HG03095 (cell line): ENCODE results near the gene SAA1.
A peak's percentile ranks its signal among the peaks of the same experiment; 100 is the strongest.
"Not testable (repeated sequence)": the region's sequence is repeated elsewhere in the genome, so short reads cannot be mapped to it uniquely, and the experiment has no call there.

Source experiments
- ATAC-seq: cut with Tn5 transposase; IDR thresholded peaks from one replicate; pipeline ENCODE4 v1.9.1; 2021; ENCODE audit warnings: moderate library complexity; ENCODE audit not compliant: unreplicated experiment

Gene SAA1

DNA sequence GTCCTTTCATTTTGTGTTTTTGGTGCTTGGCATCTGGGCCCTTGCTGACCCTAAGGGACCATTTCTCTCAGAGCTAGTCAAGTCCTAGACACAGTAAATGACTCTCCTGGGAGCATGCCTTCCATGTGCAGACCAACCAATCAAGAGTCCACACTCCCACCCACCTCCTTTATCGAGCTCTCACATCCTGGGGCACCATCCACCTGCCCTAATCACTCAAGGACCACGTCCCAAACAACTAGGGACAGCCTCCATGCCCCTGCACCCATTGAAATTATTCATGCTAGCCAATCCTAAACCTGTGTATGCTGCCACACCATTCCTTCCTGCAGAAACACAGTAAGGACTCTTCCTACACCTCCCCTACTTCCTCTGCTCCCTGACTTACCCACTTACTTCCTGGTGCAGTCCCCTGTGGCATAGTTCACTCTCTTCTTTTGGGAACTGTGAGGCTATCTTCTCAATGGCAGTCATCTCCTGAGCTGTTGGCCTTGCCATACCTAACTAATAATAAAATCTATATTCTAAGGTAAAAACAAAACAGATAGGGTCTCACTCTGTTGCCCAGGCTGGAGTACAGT is 11.2 kb upstream of the SAA1 start:
- no peak for ATAC-seq

DNA sequence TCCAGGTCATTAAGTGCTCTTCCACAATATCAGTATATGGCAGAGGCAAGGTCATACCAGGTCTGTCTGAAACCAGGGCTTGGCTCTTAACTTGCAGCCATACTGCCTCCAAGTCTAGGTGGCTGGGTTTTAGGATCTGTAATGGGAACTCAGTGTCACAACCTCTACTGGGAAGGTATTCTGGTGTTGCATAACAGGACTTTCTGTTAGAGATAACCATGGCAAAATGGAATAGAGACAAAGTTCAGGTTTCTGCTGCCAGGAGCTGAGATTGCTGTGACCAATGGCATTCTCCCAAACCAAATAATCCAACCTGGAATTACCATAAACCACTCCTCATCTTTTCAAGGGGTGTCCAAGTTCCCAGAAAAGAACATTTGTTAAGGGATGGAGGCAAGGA is 6.8 kb upstream of the SAA1 start:
- ATAC-seq: no peak

DNA sequence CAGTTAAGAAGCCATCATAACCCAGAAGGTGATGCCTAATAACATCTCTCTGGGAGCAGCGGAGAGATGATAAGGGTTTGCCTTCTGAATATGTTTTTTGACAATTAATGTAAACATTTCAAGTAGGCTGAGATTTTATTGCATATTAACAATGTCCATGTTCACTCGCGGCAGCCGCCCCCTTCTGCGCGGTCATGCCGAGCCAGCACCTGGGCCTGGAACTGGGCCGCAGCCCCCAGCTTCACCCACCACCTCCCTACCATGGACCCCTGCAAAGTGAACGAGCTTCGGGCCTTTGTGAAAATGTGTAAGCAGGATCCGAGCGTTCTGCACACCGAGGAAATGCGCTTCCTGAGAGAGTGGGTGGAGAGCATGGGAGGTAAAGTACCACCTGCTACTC is 4.3 kb upstream of the SAA1 start:
- no peak for ATAC-seq

- not testable (repeated sequence) for ATAC-seq
These were observed 3.2 kb upstream of the SAA1 start for GRCh38 chr11:18262681-18263350.

DNA sequence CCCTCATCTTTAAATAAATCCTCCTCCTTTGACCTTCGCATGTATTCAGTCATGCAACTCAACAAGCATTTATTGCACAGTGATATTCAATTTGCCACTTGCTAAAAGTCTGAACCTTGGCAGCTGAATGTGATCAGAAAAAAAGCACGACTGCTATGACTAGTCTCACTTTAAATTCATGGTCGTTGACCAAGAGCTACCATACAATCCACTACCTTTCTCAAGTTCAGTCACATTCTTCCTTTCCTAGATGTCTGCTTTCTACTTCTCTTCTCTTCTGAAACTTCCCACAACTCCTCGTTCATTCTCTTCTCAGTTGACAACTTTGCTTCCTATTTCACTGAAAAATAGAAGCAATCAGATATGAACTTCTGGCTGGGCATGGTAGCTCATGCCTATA is 2.0 kb upstream of the SAA1 start:
- no peak for ATAC-seq

GRCh38 chr11:18264677-18265555 is 1.1 kb upstream of the SAA1 start:
- no peak for ATAC-seq

GRCh38 chr11:18267335-18268133 is 1.5 kb downstream of the SAA1 start:
- peak; percentile 43 for ATAC-seq

DNA sequence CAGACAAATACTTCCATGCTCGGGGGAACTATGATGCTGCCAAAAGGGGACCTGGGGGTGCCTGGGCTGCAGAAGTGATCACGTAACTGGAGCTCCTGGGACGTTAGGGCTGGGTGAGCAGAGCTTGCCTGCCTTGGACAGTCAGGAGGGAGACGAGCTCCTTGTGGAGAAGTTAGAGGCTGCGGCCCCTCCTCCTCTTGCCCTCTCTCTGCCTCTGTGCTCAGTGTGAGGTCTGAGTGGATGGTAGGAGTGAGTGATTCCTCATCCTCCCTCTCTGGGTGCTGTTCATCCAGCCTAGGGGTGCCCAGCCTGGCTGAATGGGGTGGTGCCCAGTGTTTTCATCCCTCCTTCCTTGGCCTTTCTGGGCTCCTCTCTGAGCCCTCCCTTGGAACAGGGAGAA is 3.2 kb downstream of the SAA1 start:
- not testable (repeated sequence) for ATAC-seq

DNA sequence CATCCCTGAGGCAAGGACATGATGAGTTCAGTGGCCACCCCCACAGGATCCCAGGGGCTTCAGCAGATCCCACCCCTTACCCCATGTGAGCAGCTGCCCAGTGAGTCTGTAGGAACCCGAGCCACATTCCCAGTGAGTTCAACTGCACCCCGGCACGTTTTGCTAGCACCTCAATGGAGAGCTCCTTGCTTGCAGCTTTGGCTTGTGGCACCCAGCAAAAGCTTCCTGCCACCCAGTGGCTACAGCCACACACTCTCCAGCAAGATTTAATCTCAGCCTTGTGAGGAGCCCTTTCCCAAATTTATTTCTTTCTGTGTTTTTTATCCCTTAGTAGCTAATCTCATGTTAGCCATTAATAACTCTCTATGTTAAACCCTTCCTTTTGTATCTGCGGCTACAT is 4.0 kb downstream of the SAA1 start:
- no peak for ATAC-seq

DNA sequence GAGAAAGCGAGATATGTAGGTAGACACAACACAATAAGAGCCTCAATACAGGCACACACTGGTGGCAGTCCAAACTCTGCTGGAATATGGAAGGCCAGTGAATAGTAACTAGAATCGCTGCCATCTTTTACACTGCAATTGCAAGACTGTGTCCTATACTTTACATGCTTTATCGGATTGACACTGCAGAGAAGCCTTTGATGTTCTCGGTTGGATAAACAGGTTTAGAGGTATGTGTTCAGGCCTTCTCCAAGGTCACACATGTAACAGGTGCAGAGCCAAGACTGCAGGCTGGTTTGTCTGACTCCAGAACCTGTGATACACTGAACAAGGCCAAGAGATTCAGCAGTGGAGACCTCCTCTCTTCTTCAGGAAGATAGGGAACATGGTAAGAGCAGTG is 5.1 kb downstream of the SAA1 start:
- no peak for ATAC-seq

DNA sequence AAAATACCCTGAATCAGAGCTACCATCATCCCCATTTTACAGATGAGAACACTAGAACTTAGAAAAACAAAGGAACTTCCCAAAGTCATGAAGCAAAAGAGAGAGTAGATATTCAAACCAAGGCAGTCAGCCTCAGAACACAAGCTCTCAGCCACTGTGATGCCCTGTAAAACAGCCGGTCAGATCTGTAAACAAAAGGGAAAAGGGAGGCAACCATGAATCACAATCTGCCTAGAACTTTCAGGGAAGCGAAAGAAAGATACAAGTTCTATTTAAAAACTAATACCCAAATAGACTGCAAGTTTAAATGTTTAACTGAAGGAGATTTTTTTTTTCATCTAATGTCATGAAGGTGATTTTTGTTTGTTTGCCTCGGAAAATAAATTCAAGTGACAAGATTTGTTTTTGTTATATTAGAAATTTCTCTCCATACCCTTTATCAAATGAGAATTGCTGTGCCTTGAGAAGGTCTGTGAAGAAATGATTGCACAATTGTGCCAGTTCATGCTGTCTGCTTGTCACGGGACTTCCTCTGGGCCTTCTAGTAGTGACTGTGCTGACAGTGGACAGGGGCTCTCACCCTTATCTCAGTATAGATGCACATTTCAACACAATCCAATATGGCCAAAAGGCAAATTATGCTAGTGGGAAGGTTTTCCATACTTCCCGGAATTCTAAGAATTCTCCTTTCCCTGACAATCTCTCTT is 11.7 kb downstream of the SAA1 start:
- no peak for ATAC-seq

DNA sequence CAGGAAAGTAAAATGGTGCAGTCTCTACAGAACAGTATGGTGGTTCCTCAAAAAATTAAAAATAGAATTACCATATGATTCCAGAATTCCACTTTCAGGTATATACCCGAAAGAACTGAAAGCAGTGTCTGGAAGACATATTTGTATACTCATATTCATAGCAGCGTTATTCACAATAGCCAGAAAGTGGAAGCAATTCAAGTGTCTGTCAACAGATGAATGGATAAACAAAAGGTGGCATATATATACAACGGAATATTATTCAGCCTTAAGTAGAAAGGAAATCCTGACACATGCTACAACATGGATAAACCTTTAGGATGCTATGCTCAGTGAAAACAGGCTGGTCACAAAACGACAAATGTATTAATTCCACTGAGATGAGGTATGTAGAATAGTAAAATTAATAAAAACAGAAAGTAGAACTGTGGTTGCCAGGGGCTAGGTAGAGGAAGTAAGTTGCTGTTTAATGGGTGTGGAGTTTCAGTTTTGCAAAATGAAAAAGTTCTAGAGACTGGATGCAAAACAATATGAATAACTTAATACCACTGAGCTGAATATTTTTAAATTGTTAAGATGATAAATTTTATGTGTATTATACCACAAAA is 14.5 kb downstream of the SAA1 start:
- peak; percentile 94 for ATAC-seq

GRCh38 chr11:18282626-18283025 is 16.6 kb downstream of the SAA1 start:
- no peak for ATAC-seq

GRCh38 chr11:18285841-18286240 is 19.8 kb downstream of the SAA1 start:
- ATAC-seq: no peak

DNA sequence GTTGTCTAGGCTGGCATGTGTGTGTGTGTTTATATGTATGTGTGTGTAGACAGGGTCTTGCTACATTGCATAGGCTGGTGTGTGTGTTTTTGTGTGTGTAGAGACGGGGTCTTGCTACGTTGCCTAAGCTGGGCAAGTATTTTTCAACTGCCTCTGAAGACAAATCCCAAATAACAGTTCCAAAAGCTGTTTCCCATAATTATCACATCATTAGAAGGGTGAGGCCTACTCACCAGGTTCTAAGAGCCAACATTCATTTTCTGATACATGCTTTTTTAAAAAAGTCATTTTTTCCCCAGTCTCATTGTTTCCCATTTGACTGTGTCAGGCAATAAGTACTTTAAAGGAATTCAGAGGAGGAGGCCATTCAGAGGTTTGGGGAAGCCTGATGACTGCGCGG is 22.8 kb downstream of the SAA1 start:
- ATAC-seq: no peak

GRCh38 chr11:18294862-18295261 is 28.8 kb downstream of the SAA1 start:
- no peak for ATAC-seq

DNA sequence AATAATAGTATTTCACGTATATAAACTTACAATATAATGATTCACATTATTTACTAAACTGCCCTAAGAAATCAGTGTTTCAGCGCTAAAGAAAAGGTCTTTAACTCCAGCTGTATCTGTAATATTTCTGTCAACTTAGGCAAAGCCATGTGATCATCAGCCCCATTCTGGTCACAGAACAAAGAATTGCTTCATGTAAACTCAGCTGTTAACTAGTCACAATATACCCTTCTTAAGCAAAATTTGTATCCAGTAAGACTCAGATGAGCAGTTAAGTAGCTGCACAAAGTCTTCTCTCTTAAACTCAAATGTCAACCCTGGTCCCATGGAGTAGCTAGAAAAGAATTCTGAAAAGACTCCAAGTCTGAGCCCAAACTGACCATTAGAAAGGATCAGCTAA is 29.3 kb downstream of the SAA1 start:
- no peak for ATAC-seq

DNA sequence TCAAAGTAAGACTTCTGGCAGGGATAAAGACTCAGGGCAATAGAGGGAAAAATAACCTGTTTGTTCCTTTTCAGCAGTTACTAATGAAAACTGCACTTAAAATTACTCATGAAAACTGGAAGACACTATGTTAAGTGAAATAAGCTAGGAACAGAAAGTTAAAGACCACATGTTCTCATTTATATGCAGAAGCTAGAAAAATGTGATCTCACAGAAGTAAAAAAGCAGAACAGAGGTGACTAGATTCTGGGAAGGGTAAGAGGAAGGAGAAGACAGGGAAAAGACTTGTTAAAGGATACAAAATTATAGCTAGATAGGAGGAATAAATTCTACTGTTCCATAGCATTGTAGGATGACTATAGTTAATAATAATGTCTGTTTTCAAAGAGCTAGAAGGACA is 33.7 kb downstream of the SAA1 start:
- no peak for ATAC-seq

DNA sequence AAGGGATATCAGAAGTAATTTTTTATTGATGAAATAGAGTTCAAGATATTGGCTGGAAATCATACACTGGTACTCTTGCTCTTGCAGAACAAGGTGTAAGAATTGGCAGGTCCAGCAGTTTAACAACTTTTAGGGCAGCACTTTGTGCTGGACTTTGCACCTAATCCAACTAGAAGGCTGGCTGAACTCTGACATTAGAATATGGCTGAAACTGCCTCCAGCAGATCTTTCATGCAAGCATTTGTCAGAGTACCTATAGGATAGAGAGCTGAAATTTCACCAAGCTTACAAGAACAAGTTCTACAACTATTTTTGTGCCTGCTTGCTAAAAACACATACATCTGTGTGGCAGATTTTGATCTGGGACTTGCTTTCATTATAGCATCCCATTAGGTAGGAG is 38.7 kb downstream of the SAA1 start:
- no peak for ATAC-seq

- ATAC-seq: no peak
These were observed 41.5 kb downstream of the SAA1 start for GRCh38 chr11:18307461-18308139.
